ENCODE results near the gene VPS8.

VPS8 gene

GRCh38 chr3:184908859-184909258 lies 96.9 kb downstream of the VPS8 start:
- no peak overlapping the region for H3K9ac ChIP-seq (ENCODE audit: low read length)
- no peaks in the 10 kb centered on the region for H3F3A ChIP-seq (ENCODE audit: insufficient read depth, low read length)
- peaks cover 13% of the 10 kb centered on the region; the same call in 1 of the 2 replicates for H3K9me3 ChIP-seq (ENCODE audit: low read length)
- H3K79me2 ChIP-seq (ENCODE audit: insufficient read depth, low read length), result no peaks in the 10 kb centered on the region
- no peaks in the 10 kb centered on the region for H3K9me2 ChIP-seq (ENCODE audit: low read depth, low read length)
- H3K4me1 ChIP-seq (ENCODE audit: insufficient read depth, low read length, severe bottlenecking), result no peaks in the 10 kb centered on the region
- H3K36me3 ChIP-seq (ENCODE audit: insufficient read depth, low read length), result peaks cover 15% of the 10 kb centered on the region
- no peak for TF ChIP-seq EZH2 (IDR thresholded peaks at IDR 0.05; ENCODE audit: borderline replicate concordance, low read length)
- TF ChIP-seq, protein P1, sequence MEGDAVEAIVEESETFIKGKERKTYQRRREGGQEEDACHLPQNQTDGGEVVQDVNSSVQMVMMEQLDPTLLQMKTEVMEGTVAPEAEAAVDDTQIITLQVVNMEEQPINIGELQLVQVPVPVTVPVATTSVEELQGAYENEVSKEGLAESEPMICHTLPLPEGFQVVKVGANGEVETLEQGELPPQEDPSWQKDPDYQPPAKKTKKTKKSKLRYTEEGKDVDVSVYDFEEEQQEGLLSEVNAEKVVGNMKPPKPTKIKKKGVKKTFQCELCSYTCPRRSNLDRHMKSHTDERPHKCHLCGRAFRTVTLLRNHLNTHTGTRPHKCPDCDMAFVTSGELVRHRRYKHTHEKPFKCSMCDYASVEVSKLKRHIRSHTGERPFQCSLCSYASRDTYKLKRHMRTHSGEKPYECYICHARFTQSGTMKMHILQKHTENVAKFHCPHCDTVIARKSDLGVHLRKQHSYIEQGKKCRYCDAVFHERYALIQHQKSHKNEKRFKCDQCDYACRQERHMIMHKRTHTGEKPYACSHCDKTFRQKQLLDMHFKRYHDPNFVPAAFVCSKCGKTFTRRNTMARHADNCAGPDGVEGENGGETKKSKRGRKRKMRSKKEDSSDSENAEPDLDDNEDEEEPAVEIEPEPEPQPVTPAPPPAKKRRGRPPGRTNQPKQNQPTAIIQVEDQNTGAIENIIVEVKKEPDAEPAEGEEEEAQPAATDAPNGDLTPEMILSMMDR (IDR thresholded peaks at IDR 0.05; ENCODE audit: low read length), result no peak
- H2AFZ ChIP-seq (ENCODE audit: low read length), result no peak overlapping the region
- H3K27me3 ChIP-seq (ENCODE audit: insufficient read depth, low read length), result no peaks in the 10 kb centered on the region
- H3K4me2 ChIP-seq (ENCODE audit: low read length), result no peak overlapping the region
- no peak overlapping the region for H3K27ac ChIP-seq (ENCODE audit: low read depth, low read length, poor library complexity, severe bottlenecking)
- H3K4me3 ChIP-seq (ENCODE audit: low read depth, low read length, poor library complexity, severe bottlenecking), result no peak overlapping the region
- H4K20me1 ChIP-seq (ENCODE audit: insufficient read depth, low read length), result no peaks in the 10 kb centered on the region

DNA sequence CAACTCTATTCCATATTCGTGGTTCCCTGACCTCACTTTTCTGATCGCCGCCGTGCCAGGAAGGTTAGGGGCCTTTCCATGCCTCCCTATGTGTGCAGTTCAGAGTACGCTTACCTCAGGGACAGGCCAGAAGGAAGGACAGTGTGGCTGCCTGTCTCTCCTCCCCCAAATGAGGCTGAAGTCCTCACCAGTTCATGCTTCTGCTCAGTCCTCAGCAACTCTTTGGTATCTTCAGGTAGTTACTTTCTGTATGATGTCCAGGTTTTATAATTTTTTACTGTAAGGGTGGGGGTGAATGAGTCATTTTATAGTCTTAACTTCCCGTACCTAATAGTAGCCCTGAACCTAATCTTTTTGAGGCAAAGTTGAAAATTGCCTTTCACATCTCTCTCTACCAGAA lies 98.7 kb downstream of the VPS8 start:
- H3K4me1 ChIP-seq (ENCODE audit: insufficient read depth, low read length, severe bottlenecking), result no peaks in the 10 kb centered on the region
- no peak overlapping the region for H3K9ac ChIP-seq (ENCODE audit: low read length)
- H3K4me2 ChIP-seq (ENCODE audit: low read length), result no peak overlapping the region

DNA sequence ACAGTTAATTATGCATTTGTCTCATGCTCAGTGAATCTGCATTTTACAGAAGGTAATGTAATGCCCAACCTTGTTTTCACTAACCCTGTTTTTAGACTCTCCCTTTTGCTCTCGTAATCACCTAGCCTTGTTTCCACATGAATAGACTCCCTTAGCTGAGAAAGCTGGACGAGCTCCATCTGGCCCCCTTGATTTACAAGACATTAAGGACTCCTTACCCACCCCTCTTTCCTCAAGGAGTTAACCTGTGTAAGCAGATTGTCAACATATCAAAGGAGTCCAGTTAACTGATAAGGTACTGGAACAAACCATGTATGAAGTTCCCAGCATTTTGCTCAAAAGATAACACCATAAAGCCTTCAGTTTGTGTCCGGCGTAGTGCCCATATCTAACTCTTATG lies 99.6 kb downstream of the VPS8 start:
- no peaks in the 10 kb centered on the region for H3F3A ChIP-seq (ENCODE audit: insufficient read depth, low read length)
- no peaks in the 10 kb centered on the region for H3K27me3 ChIP-seq (ENCODE audit: insufficient read depth, low read length)
- H2AFZ ChIP-seq (ENCODE audit: low read length), result no peak overlapping the region
- no peak overlapping the region for H3K27ac ChIP-seq (ENCODE audit: low read depth, low read length, poor library complexity, severe bottlenecking)
- no peaks in the 10 kb centered on the region for H4K20me1 ChIP-seq (ENCODE audit: insufficient read depth, low read length)
- H3K36me3 ChIP-seq (ENCODE audit: insufficient read depth, low read length), result no peaks in the 10 kb centered on the region; the same call in none of the 2 replicates
- no peaks in the 10 kb centered on the region for H3K79me2 ChIP-seq (ENCODE audit: insufficient read depth, low read length)
- no peaks in the 10 kb centered on the region for H3K9me3 ChIP-seq (ENCODE audit: low read length)
- no peaks in the 10 kb centered on the region for H3K9me2 ChIP-seq (ENCODE audit: low read depth, low read length)
- TF ChIP-seq EZH2 (IDR thresholded peaks at IDR 0.05; ENCODE audit: borderline replicate concordance, low read length), result no peak
- TF ChIP-seq, protein P1 (IDR thresholded peaks at IDR 0.05; ENCODE audit: low read length), result no peak
- no peaks in the 10 kb centered on the region for H3K4me1 ChIP-seq (ENCODE audit: insufficient read depth, low read length, severe bottlenecking)
- no peak overlapping the region for H3K9ac ChIP-seq (ENCODE audit: low read length)
- H3K4me3 ChIP-seq (ENCODE audit: low read depth, low read length, poor library complexity, severe bottlenecking), result no peak overlapping the region
- H3K4me2 ChIP-seq (ENCODE audit: low read length), result no peak overlapping the region

More for the DNA sequence above, 98.7 kb downstream of the VPS8 start:
- H3F3A ChIP-seq (ENCODE audit: insufficient read depth, low read length), result no peaks in the 10 kb centered on the region
- H3K79me2 ChIP-seq (ENCODE audit: insufficient read depth, low read length), result no peaks in the 10 kb centered on the region
- no peak overlapping the region for H3K27ac ChIP-seq (ENCODE audit: low read depth, low read length, poor library complexity, severe bottlenecking)
- H2AFZ ChIP-seq (ENCODE audit: low read length), result no peak overlapping the region
- H3K4me3 ChIP-seq (ENCODE audit: low read depth, low read length, poor library complexity, severe bottlenecking), result no peak overlapping the region
- no peak for TF ChIP-seq EZH2 (IDR thresholded peaks at IDR 0.05; ENCODE audit: borderline replicate concordance, low read length)
- TF ChIP-seq, protein P1 (IDR thresholded peaks at IDR 0.05; ENCODE audit: low read length), result no peak
- no peaks in the 10 kb centered on the region for H3K27me3 ChIP-seq (ENCODE audit: insufficient read depth, low read length)
- H3K9me2 ChIP-seq (ENCODE audit: low read depth, low read length), result no peaks in the 10 kb centered on the region
- H4K20me1 ChIP-seq (ENCODE audit: insufficient read depth, low read length), result no peaks in the 10 kb centered on the region
- no peaks in the 10 kb centered on the region for H3K9me3 ChIP-seq (ENCODE audit: low read length)
- H3K36me3 ChIP-seq (ENCODE audit: insufficient read depth, low read length), result no peaks in the 10 kb centered on the region; the same call in 1 of the 2 replicates

Measured in OCI-LY1 (cell line).